ENCODE data around the gene WNT9B.
A peak's percentile ranks its signal among the peaks of the same experiment; 100 is the strongest.

Gene WNT9B, protein sequence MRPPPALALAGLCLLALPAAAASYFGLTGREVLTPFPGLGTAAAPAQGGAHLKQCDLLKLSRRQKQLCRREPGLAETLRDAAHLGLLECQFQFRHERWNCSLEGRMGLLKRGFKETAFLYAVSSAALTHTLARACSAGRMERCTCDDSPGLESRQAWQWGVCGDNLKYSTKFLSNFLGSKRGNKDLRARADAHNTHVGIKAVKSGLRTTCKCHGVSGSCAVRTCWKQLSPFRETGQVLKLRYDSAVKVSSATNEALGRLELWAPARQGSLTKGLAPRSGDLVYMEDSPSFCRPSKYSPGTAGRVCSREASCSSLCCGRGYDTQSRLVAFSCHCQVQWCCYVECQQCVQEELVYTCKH

DNA sequence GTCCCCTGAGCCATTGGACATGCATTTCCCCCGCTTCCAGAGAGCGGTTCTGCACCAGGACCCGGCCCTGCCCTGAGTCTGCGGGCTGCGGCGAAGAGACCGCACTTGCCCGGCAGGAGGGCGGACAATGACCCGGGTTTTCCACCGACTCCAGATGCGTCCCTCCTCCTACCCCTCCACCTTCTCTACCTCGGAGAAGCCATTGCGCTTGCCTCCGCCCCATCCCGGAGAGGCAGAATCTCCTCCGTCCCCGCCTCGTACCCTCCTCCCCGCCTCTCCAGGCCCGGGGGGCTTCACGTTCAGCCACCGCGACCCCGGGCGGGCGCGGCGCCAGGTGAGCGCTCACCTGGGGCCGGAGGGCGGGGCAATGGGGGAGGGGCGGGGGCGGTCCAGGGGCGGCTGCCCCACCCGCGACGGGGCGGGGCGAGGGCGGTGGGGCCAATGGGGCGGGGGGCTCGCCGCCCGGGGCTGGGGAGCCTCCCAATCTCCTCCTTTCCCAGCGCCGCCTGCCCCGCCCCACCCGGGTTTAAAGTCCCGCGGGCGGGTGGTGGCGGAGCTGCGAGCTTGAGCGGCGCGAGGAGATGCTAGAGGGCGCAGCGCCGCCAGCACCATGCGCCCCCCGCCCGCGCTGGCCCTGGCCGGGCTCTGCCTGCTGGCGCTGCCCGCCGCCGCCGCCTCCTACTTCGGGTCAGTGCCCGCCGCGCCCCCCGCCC, at the start of gene WNT9B:
TSS of gene WNT9B (plus strand) at position 555 of the 713 bp plus-strand sequence. CDS start at position 611, 56 bp downstream.
- H3K4me1 ChIP-seq (ENCODE audit: control insufficient read depth, low read depth, low read length) = no peaks in the 10 kb centered on the region
- H3K36me3 ChIP-seq (ENCODE audit: control insufficient read depth, low read depth, low read length) = no peaks in the 10 kb centered on the region
- H3K27ac ChIP-seq (ENCODE audit: low read length) = no peak within 1 kb of the TSS
- peak within 1 kb of the TSS; percentile 64 for H3K4me3 ChIP-seq (ENCODE audit: low read length)
- no peak within 1 kb of the TSS for H3K9ac ChIP-seq (ENCODE audit: low read length)
- H3K9me3 ChIP-seq (ENCODE audit: control insufficient read depth, low read depth, low read length) = no peaks in the 10 kb centered on the region
- H3K27me3 ChIP-seq (ENCODE audit: control insufficient read depth, insufficient read depth, low read length) = peaks cover 71% of the 10 kb centered on the region

DNA sequence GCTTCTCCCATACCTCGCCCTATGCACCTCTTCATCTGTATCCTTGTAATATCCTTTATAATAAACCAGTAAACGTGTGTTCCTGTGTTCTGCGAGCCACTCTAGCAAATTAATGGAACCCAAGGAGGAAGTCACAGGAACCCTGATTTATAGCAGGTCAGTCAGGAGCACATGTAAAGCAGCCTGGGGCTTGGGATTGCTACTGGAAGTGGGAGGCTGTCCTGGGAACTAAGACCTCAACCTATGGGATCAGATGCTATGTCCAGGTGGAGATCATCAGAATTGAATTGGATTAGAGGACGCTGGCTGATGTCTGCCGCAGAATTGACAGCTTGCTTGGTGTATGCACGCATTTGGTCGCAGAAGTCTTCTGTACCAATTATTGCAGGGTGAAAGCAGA, 48.6 kb upstream of the WNT9B start:
- Histone ChIP-seq H3K27me3 (ENCODE audit: control insufficient read depth, insufficient read depth, low read length) (no peaks in the 10 kb centered on the region), H3K4me3 (ENCODE audit: low read length) (no peak overlapping the region), H3K4me1 (ENCODE audit: control insufficient read depth, low read depth, low read length) (no peaks in the 10 kb centered on the region), H3K36me3 (ENCODE audit: control insufficient read depth, low read depth, low read length) (no peaks in the 10 kb centered on the region), H3K9me3 (ENCODE audit: control insufficient read depth, low read depth, low read length) (no peaks in the 10 kb centered on the region), H3K9ac (ENCODE audit: low read length) (no peak overlapping the region), H3K27ac (ENCODE audit: low read length) (no peak overlapping the region)

DNA sequence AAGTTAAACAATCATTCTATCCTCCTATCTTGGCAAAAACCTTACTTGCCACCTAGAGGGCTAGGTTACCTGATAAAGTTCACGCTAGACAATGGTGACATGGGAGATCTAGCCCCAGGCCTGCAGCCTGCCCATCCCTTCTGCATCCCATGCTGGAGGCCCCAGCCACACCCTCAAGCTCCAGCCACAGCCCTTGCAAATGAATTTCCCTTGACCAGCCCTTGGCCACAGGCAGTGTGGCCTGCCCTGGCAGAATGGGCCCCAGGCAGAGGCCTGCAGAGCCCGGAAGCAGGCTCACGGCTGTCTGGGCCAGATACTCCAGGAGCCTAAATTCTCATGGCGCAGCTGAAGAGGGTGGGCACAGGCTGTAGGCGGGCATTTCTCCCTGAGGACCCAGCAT, 47.8 kb upstream of the WNT9B start:
- Histone ChIP-seq H3K4me3 (ENCODE audit: low read length) (no peak overlapping the region), H3K4me1 (ENCODE audit: control insufficient read depth, low read depth, low read length) (no peaks in the 10 kb centered on the region), H3K9me3 (ENCODE audit: control insufficient read depth, low read depth, low read length) (no peaks in the 10 kb centered on the region), H3K27ac (ENCODE audit: low read length) (no peak overlapping the region), H3K9ac (ENCODE audit: low read length) (no peak overlapping the region), H3K27me3 (ENCODE audit: control insufficient read depth, insufficient read depth, low read length) (no peaks in the 10 kb centered on the region), H3K36me3 (ENCODE audit: control insufficient read depth, low read depth, low read length) (no peaks in the 10 kb centered on the region)

DNA sequence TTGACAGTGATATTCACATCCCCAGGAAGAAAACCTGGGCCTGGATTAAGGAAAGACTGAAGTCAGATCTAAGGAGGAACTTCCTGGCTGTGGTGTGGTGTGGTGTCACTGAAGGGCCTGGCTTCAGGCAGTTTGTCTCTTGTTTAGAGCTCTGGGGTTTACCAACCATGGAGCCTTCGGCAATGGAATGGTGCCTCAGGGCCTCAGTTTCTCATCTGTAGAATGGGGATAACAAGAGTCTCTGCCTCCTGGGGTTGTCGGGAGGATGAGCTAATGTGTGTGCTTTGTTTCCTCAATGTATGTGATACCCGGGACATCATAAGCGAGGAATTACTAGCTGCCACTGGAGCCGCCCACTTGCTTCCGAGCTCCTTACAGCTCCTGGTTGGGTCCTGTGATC, 45.6 kb upstream of the WNT9B start:
- no peak overlapping the region for H3K27ac ChIP-seq (ENCODE audit: low read length)
- no peak overlapping the region for H3K9ac ChIP-seq (ENCODE audit: low read length)
- no peaks in the 10 kb centered on the region for H3K36me3 ChIP-seq (ENCODE audit: control insufficient read depth, low read depth, low read length)
- H3K4me3 ChIP-seq (ENCODE audit: low read length) = no peak overlapping the region
- H3K27me3 ChIP-seq (ENCODE audit: control insufficient read depth, insufficient read depth, low read length) = no peaks in the 10 kb centered on the region
- H3K4me1 ChIP-seq (ENCODE audit: control insufficient read depth, low read depth, low read length) = peaks cover 3% of the 10 kb centered on the region
- H3K9me3 ChIP-seq (ENCODE audit: control insufficient read depth, low read depth, low read length) = no peaks in the 10 kb centered on the region

DNA sequence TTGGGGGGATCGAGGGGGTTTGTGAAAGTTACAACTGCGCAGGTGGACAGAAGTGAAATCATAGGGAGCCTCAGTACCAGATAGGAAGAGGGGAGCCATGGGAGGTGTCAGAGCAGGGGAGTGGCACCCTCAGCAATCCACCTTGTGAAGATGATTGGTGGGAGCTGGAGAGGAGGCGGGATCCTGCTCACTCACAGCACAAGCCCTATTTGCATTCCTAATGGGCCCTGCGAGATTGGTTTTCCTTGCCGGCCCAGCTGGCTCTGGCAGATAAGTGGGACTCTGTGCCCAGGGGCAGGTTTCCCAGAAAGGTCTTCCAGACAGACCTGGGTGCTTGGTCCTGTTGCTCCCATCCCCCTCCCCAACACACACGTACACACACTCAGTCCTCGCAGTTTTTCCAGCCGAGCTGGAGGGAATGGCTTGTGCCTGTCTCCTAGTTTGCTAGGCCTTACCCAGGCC, 42.2 kb upstream of the WNT9B start:
- Histone ChIP-seq H3K9ac (ENCODE audit: low read length) (no peak overlapping the region), H3K27me3 (ENCODE audit: control insufficient read depth, insufficient read depth, low read length) (peaks cover 9% of the 10 kb centered on the region), H3K9me3 (ENCODE audit: control insufficient read depth, low read depth, low read length) (no peaks in the 10 kb centered on the region), H3K4me1 (ENCODE audit: control insufficient read depth, low read depth, low read length) (peaks cover 3% of the 10 kb centered on the region), H3K36me3 (ENCODE audit: control insufficient read depth, low read depth, low read length) (no peaks in the 10 kb centered on the region), H3K4me3 (ENCODE audit: low read length) (no peak overlapping the region), H3K27ac (ENCODE audit: low read length) (no peak overlapping the region)

DNA sequence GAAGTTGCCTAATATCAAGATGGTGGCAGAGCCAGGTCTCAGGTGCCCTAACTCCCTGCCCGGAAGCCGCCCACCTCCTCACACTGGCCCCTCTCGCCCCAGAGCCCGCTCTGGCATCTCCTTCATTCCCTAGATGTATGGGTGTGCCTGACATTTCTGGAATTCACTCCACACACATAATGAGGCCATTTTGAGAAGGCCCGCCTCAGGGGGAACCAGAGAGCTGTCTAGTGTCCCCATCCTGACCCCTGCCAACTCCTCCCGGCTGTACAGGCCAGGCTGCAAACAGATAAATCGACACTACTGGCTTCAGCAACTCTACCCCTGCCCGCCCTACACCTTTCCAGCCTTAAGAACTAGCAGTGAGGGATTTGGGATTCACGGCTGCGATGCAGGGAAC, 40.5 kb upstream of the WNT9B start:
- H3K36me3 ChIP-seq (ENCODE audit: control insufficient read depth, low read depth, low read length) = no peaks in the 10 kb centered on the region
- no peak overlapping the region for H3K4me3 ChIP-seq (ENCODE audit: low read length)
- peaks cover 8% of the 10 kb centered on the region for H3K4me1 ChIP-seq (ENCODE audit: control insufficient read depth, low read depth, low read length)
- H3K9me3 ChIP-seq (ENCODE audit: control insufficient read depth, low read depth, low read length) = no peaks in the 10 kb centered on the region
- H3K27me3 ChIP-seq (ENCODE audit: control insufficient read depth, insufficient read depth, low read length) = peaks cover 19% of the 10 kb centered on the region
- no peak overlapping the region for H3K9ac ChIP-seq (ENCODE audit: low read length)
- no peak overlapping the region for H3K27ac ChIP-seq (ENCODE audit: low read length)

DNA sequence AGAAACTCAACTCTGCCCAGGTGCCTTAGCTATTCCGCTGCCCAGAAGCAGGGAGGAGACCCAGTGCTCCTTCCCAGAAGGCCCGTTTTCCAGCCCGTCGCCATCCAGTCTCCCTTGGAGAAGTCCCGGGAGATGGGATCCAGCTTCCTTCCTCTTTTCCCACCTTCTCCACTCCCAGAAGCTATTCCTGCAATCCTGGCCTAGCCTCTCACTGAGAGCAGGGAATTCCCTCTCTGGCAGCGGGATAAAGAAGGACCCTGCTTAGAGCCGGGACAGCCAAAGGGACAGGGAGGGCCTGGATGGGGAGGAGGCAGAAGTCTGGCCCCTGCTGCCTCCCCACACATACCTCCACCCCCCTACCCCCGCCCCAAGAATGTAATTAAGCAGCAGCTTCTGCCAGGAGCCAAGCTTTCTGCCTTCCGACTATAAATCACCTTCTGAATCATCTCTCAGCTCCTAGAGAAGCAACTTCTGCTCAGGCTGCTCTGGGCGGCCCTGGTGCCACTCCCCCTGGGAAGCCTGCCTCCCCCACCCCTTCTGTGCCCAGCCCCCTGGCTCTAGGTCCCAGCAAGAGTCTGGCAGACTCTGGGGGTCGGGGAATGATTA, 39.3 kb upstream of the WNT9B start:
- H3K27me3 ChIP-seq (ENCODE audit: control insufficient read depth, insufficient read depth, low read length) = peaks cover 31% of the 10 kb centered on the region
- no peak overlapping the region for H3K4me3 ChIP-seq (ENCODE audit: low read length)
- H3K9me3 ChIP-seq (ENCODE audit: control insufficient read depth, low read depth, low read length) = no peaks in the 10 kb centered on the region
- H3K27ac ChIP-seq (ENCODE audit: low read length) = no peak overlapping the region
- peaks cover 15% of the 10 kb centered on the region for H3K4me1 ChIP-seq (ENCODE audit: control insufficient read depth, low read depth, low read length)
- H3K9ac ChIP-seq (ENCODE audit: low read length) = no peak overlapping the region
- no peaks in the 10 kb centered on the region for H3K36me3 ChIP-seq (ENCODE audit: control insufficient read depth, low read depth, low read length)

DNA sequence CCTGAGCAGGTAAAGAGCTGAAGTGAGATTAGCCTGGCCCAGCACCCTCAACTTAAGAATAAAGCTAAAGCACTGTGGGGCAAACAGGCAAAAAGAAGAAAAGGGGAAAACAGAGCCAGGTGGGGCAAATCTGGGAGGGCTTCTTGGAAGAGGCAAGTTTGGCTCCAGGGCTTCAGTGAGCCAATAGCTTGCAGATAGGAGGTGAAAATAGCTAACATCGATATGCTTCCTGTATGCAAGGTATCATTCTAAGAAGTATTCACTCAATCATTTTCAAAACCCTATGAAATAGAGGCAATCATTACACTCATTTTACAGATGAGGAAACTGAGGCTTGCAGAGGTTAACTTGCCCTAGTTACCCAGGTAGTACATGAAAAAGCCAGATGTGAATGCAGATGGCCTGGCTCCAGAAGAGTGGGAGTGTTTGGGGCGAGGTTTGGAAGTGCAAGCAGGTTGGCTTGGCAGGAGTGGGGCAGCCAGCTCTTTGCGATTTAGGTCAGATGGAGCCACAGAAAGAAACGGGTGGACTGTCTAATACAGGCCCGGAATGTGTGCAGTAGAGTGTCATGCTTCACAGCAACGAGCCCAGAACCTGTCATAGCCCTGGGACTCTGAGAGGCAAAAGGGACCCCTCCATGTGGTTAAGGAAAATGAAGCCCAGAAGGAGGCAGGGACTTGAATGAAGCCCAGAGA, 38.6 kb upstream of the WNT9B start:
- Histone ChIP-seq H3K27me3 (ENCODE audit: control insufficient read depth, insufficient read depth, low read length) (peaks cover 38% of the 10 kb centered on the region), H3K27ac (ENCODE audit: low read length) (no peak overlapping the region), H3K4me1 (ENCODE audit: control insufficient read depth, low read depth, low read length) (peaks cover 22% of the 10 kb centered on the region)

DNA sequence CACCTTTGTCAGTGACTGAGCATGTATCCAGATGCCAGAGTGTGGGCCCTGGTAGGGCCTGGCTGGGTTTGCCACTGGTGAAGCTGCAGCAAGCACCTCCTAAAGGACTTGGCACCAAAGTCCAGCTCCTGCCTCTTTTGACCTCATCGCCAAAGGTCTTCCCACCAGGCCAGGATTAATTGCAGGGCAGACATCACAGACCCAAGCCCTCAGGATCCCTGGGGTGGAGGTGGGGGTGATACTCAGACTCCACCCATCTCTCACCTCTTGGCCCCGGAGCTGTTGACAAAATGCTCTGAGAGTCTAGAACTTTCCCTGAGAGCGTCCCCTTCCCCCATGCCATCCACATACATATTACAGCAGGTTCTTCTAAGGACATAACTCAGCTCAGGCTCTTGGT, 37.5 kb upstream of the WNT9B start:
- H3K27me3 ChIP-seq (ENCODE audit: control insufficient read depth, insufficient read depth, low read length) = peaks cover 49% of the 10 kb centered on the region
- H3K4me3 ChIP-seq (ENCODE audit: low read length) = no peak overlapping the region
- no peak overlapping the region for H3K27ac ChIP-seq (ENCODE audit: low read length)
- no peaks in the 10 kb centered on the region for H3K9me3 ChIP-seq (ENCODE audit: control insufficient read depth, low read depth, low read length)
- H3K9ac ChIP-seq (ENCODE audit: low read length) = no peak overlapping the region
- H3K36me3 ChIP-seq (ENCODE audit: control insufficient read depth, low read depth, low read length) = no peaks in the 10 kb centered on the region
- peaks cover 25% of the 10 kb centered on the region for H3K4me1 ChIP-seq (ENCODE audit: control insufficient read depth, low read depth, low read length)

More for the DNA sequence above, 38.6 kb upstream of the WNT9B start:
- Histone ChIP-seq H3K36me3 (ENCODE audit: control insufficient read depth, low read depth, low read length) (no peaks in the 10 kb centered on the region), H3K9ac (ENCODE audit: low read length) (no peak overlapping the region), H3K9me3 (ENCODE audit: control insufficient read depth, low read depth, low read length) (no peaks in the 10 kb centered on the region), H3K4me3 (ENCODE audit: low read length) (no peak overlapping the region)

DNA sequence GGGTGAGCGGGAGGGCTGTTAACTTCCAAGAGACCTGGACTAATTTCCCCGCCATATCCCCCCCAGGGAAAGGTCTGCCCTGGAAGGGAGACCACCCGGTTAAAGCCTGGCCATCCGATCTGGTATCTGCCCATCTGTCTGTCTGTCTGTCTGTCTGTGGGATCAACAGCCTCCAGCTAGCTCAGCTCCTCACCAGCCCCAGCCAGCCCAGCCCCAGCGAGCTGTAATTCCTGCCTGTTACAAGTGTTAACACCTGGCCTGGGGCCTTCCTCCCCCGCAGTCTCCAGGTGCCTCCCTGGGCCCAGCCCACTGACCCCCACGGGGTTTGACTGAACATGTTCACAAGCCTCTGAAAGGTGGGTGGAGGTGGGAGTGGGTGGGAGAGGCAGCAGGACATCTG, 36.9 kb upstream of the WNT9B start:
- Histone ChIP-seq H3K4me3 (ENCODE audit: low read length) (no peak overlapping the region), H3K36me3 (ENCODE audit: control insufficient read depth, low read depth, low read length) (no peaks in the 10 kb centered on the region), H3K4me1 (ENCODE audit: control insufficient read depth, low read depth, low read length) (peaks cover 25% of the 10 kb centered on the region), H3K27ac (ENCODE audit: low read length) (no peak overlapping the region), H3K9ac (ENCODE audit: low read length) (no peak overlapping the region), H3K9me3 (ENCODE audit: control insufficient read depth, low read depth, low read length) (no peaks in the 10 kb centered on the region), H3K27me3 (ENCODE audit: control insufficient read depth, insufficient read depth, low read length) (peaks cover 54% of the 10 kb centered on the region)
